Endothelial cell of umbilical vein (primary cell): ENCODE data around the gene TSC22D1.

Source experiments
- EZH2 ChIP-seq: IDR thresholded peaks from 2 replicates; pipeline ENCODE4 v1.6.1; 2012; ENCODE audit warnings: borderline replicate concordance, low read depth, mild to moderate bottlenecking, moderate library complexity, low read length, inconsistent platforms; ENCODE audit not compliant: severe bottlenecking
- JUN ChIP-seq: IDR thresholded peaks from 2 replicates; pipeline ENCODE4 v1.6.1; 2011; ENCODE audit warnings: borderline replicate concordance, low read depth; ENCODE audit not compliant: insufficient read length, insufficient read depth
- MYC ChIP-seq: IDR thresholded peaks from one replicate; pipeline ENCODE4 v1.6.1; 2011; ENCODE audit warnings: mild to moderate bottlenecking, low read depth, low read length
- POLR2A ChIP-seq: IDR thresholded peaks from 2 replicates; pipeline ENCODE4 v1.6.1; 2012; ENCODE audit warnings: low read depth, mild to moderate bottlenecking, control low read depth, low read length
- POLR2AphosphoS5 ChIP-seq: IDR thresholded peaks from 2 replicates; pipeline ENCODE4 v1.6.1; 2012; ENCODE audit warnings: low read depth, mild to moderate bottlenecking, control low read depth, low read length, moderate library complexity; ENCODE audit not compliant: insufficient read depth
- TF ChIP-seq, protein P1 (sequence below), 2 donors: IDR thresholded peaks; 1 replicate in 1 of 2; 2 replicates in 1 of 2; pipeline ENCODE4 v1.5.1; 2011; ENCODE audit warnings: low read length in 2 of 2, mild to moderate bottlenecking in 2 of 2, moderate library complexity in 2 of 2, control low read depth in 1 of 2, inconsistent platforms in 1 of 2, low read depth in 1 of 2; ENCODE audit not compliant: insufficient read depth in 1 of 2; ENCODE audit errors: extremely low read depth in 1 of 2
- TF ChIP-seq, protein P2 (sequence below): IDR thresholded peaks from 2 replicates; pipeline ENCODE4 v1.6.1; 2011; ENCODE audit not compliant: insufficient read depth, insufficient read length

DNA sequence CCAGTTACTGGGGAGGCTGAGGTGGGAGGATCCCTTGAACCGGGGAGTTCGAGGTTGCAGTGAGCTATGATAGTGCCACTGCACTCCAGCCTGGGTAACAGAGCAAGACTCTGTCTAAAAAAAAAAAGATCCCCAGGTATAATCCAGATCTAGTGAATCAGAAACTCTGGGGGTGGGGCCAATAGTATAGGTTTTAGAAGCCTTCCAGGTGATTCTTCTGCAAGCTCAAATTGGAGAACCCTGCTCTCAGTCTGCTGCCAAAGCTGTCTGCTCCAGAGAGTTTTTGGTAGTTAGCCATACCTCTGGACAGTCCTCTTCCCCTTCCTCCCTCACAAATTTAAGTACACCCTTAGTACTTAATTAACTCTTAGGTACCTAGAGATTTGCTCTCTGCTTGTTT lies 174.6 kb downstream of the TSC22D1 start:
- TF ChIP-seq, protein P1, sequence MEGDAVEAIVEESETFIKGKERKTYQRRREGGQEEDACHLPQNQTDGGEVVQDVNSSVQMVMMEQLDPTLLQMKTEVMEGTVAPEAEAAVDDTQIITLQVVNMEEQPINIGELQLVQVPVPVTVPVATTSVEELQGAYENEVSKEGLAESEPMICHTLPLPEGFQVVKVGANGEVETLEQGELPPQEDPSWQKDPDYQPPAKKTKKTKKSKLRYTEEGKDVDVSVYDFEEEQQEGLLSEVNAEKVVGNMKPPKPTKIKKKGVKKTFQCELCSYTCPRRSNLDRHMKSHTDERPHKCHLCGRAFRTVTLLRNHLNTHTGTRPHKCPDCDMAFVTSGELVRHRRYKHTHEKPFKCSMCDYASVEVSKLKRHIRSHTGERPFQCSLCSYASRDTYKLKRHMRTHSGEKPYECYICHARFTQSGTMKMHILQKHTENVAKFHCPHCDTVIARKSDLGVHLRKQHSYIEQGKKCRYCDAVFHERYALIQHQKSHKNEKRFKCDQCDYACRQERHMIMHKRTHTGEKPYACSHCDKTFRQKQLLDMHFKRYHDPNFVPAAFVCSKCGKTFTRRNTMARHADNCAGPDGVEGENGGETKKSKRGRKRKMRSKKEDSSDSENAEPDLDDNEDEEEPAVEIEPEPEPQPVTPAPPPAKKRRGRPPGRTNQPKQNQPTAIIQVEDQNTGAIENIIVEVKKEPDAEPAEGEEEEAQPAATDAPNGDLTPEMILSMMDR (IDR thresholded peaks at IDR 0.05; ENCODE audit: extremely low read depth in 1 of 2, insufficient read depth in 1 of 2, low read depth in 1 of 2, low read length in 2 of 2): no peak
- TF ChIP-seq POLR2AphosphoS5: no peak
- no peak for TF ChIP-seq POLR2A
- TF ChIP-seq, protein P2, sequence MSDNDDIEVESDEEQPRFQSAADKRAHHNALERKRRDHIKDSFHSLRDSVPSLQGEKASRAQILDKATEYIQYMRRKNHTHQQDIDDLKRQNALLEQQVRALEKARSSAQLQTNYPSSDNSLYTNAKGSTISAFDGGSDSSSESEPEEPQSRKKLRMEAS: no peak
- TF ChIP-seq EZH2: no peak
- TF ChIP-seq JUN: no peak
- TF ChIP-seq MYC: no peak
